PC-9 (cell line): ENCODE data around the gene PABPN1L. TPM values are rescaled to one million over a fixed set of nuclear protein-coding genes. Genes with fewer than 3 reads are reported as not detected.

Experiments used
- BruUV-seq: library from RNA; stranded (reverse); fragments of 400-500 nt; replicated peaks from 2 replicates; lab custom pipeline; 2021; lab: Mats Ljungman, UMichigan
- CTCF ChIA-PET: fragments of 300-600 bp; sonication (Branson Sonifier 250); formaldehyde crosslinking; loops from one replicate; lab custom pipeline; 2022; ENCODE audit warnings: antibody characterized with exemption; lab: Charles Lee
- POLR2A ChIA-PET: fragments of 300-600 bp; sonication (Branson Sonifier 250); formaldehyde crosslinking; loops from one replicate; lab custom pipeline; 2022; ENCODE audit warnings: antibody characterized with exemption; ENCODE audit not compliant: unreplicated experiment; lab: Charles Lee
- DNase-seq, 2 experiments: peaks; one replicate each; pipeline versions ENCODE4 v3.0.0 to v3.0.0-alpha.2; 2015 to 2022; ENCODE audit warnings: mixed read lengths in 1 of 2
- H2AFZ ChIP-seq: fragments of 200-600 bp; sonication (generic); 2 replicates; pipeline ENCODE4 v1.8.1; 2017; ENCODE audit warnings: antibody characterized with exemption
- H3F3A ChIP-seq: fragments of 200-600 bp; sonication (generic); 2 replicates; pipeline ENCODE4 v1.8.1; 2017; ENCODE audit warnings: antibody characterized with exemption, mild to moderate bottlenecking, low read depth; ENCODE audit not compliant: insufficient read depth
- H3K27ac ChIP-seq: fragments of 200-600 bp; sonication (generic); 2 replicates; pipeline ENCODE4 v1.6.1; 2016; ENCODE audit warnings: mixed run types
- H3K27me3 ChIP-seq: fragments of 200-600 bp; sonication (generic); 2 replicates; pipeline ENCODE4 v1.6.1; 2016; ENCODE audit warnings: low read depth, mixed run types; ENCODE audit not compliant: insufficient read depth
- H3K36me3 ChIP-seq: fragments of 200-600 bp; sonication (generic); 2 replicates; pipeline ENCODE4 v1.6.1; 2016; ENCODE audit warnings: low read depth, mixed run types
- H3K4me1 ChIP-seq: fragments of 200-600 bp; sonication (generic); replicated peaks from 2 replicates; pipeline ENCODE4 v1.6.1; 2016; ENCODE audit warnings: mixed run types; ENCODE audit not compliant: insufficient read depth
- H3K4me2 ChIP-seq: fragments of 200-600 bp; sonication (generic); 2 replicates; pipeline ENCODE4 v1.6.1; 2017; ENCODE audit warnings: mixed run types
- H3K4me3 ChIP-seq: fragments of 200-600 bp; sonication (generic); 2 replicates; pipeline ENCODE4 v1.6.1; 2016; ENCODE audit warnings: mixed run types
- H3K79me2 ChIP-seq: fragments of 200-600 bp; sonication (generic); 2 replicates; pipeline ENCODE4 v1.6.1; 2017; ENCODE audit warnings: low read depth, mixed run types
- H3K9me2 ChIP-seq: fragments of 200-600 bp; sonication (generic); 2 replicates; pipeline ENCODE4 v1.8.1; 2017; ENCODE audit warnings: mild to moderate bottlenecking; ENCODE audit not compliant: insufficient read depth
- H3K9me3 ChIP-seq: fragments of 200-600 bp; sonication (generic); 2 replicates; pipeline ENCODE4 v1.8.1; 2016; ENCODE audit warnings: low read depth; ENCODE audit not compliant: insufficient read depth
- H4K20me1 ChIP-seq: fragments of 200-600 bp; sonication (generic); 2 replicates; pipeline ENCODE4 v1.8.1; 2017; ENCODE audit not compliant: insufficient read depth
- CTCF ChIP-seq: fragments of 200-600 bp; sonication (generic); conservative IDR thresholded peaks from 2 replicates; pipeline ENCODE4 v1.6.1; 2017; ENCODE audit warnings: mixed run types, antibody characterized with exemption, mild to moderate bottlenecking, moderate library complexity
- EZH2 ChIP-seq: fragments of 200-600 bp; sonication (generic); IDR thresholded peaks from 2 replicates; pipeline ENCODE4 v1.8.0; 2017; ENCODE audit warnings: antibody characterized with exemption, low read depth
- intact Hi-C: fragments of 100-400 bp; cut with micrococcal nuclease; formaldehyde crosslinking; loops from one replicate; pipeline ENCODE4 v1.10.0; 2022; ENCODE audit not compliant: unreplicated experiment
- total RNA-seq: library from RNA; stranded (reverse); gene quantifications from 2 replicates; pipeline ENCODE4 v1.2.3, GENCODE V29; 2021

The PABPN1L gene
- total RNA-seq, 1 experiment from 2014 or later, result not detected

- no peak overlapping the region for H3K27ac ChIP-seq
- TF ChIP-seq CTCF (no peak), EZH2 (no peak)
- intact Hi-C loops, result loop anchor here (10.0 kb wide), 1 partner anchor 73 kb away; no protein-coding TSS in a partner anchor
- H4K20me1 ChIP-seq, result no peaks in the 10 kb centered on the region
- no peaks in the 10 kb centered on the region for H3K9me3 ChIP-seq
- DNase-seq, result no peak
- H2AFZ ChIP-seq, result no peak overlapping the region
- H3K27me3 ChIP-seq, result no peaks in the 10 kb centered on the region
- no peaks in the 10 kb centered on the region for H3K4me1 ChIP-seq
- H3K4me3 ChIP-seq, result no peak overlapping the region
- no TSS peak for BruUV-seq
- CTCF ChIA-PET, result no interaction called here
- no peaks in the 10 kb centered on the region for H3K79me2 ChIP-seq
- H3K9me2 ChIP-seq, result no peaks in the 10 kb centered on the region
- POLR2A ChIA-PET, result no interaction called here
- no peak overlapping the region for H3K4me2 ChIP-seq
- H3K36me3 ChIP-seq, result no peaks in the 10 kb centered on the region
- H3F3A ChIP-seq, result no peaks in the 10 kb centered on the region
These were observed 14.8 kb downstream of the PABPN1L start for GRCh38 chr16:88851616-88852015.

GRCh38 chr16:88850531-88851199, 15.8 kb downstream of the PABPN1L start:
- no peaks in the 10 kb centered on the region for H3F3A ChIP-seq
- CTCF ChIA-PET, result no interaction called here
- TF ChIP-seq CTCF, result no peak
- no peak overlapping the region for H3K4me3 ChIP-seq
- H3K27ac ChIP-seq, result no peak overlapping the region
- no peaks in the 10 kb centered on the region for H3K27me3 ChIP-seq
- BruUV-seq, result no TSS peak
- no peaks in the 10 kb centered on the region for H3K79me2 ChIP-seq
- no peak overlapping the region for H2AFZ ChIP-seq
- no peaks in the 10 kb centered on the region for H4K20me1 ChIP-seq
- DNase-seq, result no peak
- no peaks in the 10 kb centered on the region for H3K4me1 ChIP-seq
- H3K9me2 ChIP-seq, result no peaks in the 10 kb centered on the region
- POLR2A ChIA-PET, result no interaction called here
- intact Hi-C loops, result loop anchor here (10.0 kb wide), 1 partner anchor 74 kb away; no protein-coding TSS in a partner anchor
- no peak overlapping the region for H3K4me2 ChIP-seq
- H3K36me3 ChIP-seq, result no peaks in the 10 kb centered on the region
- no peaks in the 10 kb centered on the region for H3K9me3 ChIP-seq

GRCh38 chr16:88848557-88848956, 17.9 kb downstream of the PABPN1L start:
- Histone ChIP-seq H3K9me2 (no peaks in the 10 kb centered on the region), H3F3A (no peaks in the 10 kb centered on the region), H3K36me3 (no peaks in the 10 kb centered on the region), H3K4me2 (no peak overlapping the region), H3K9me3 (no peaks in the 10 kb centered on the region), H3K4me1 (no peaks in the 10 kb centered on the region), H3K79me2 (no peaks in the 10 kb centered on the region), H2AFZ (no peak overlapping the region), H4K20me1 (no peaks in the 10 kb centered on the region), H3K27ac (no peak overlapping the region), H3K27me3 (no peaks in the 10 kb centered on the region), H3K4me3 (no peak overlapping the region)
- no peak for TF ChIP-seq CTCF
- no peak for TF ChIP-seq EZH2
- ChIA-PET POLR2A (no interaction called here), CTCF (no interaction called here)
- no TSS peak for BruUV-seq
- intact Hi-C loops, result no loop called here
- no peak for DNase-seq
